Endothelial cell of umbilical vein (primary cell): ENCODE data around the gene SPATA3.

ENCODE experiments used
- CTCF ChIP-seq, 2 donors: IDR thresholded peaks; 1 replicate in 1 of 2; 2 replicates in 1 of 2; pipeline ENCODE4 v1.5.1; 2011; ENCODE audit warnings: low read length in 2 of 2, mild to moderate bottlenecking in 2 of 2, moderate library complexity in 2 of 2, control low read depth in 1 of 2, inconsistent platforms in 1 of 2, low read depth in 1 of 2; ENCODE audit not compliant: insufficient read depth in 1 of 2; ENCODE audit errors: extremely low read depth in 1 of 2
- GATA2 ChIP-seq: IDR thresholded peaks from 2 replicates; pipeline ENCODE4 v1.7.0; 2011; ENCODE audit warnings: low read depth, mild to moderate bottlenecking, moderate library complexity, mixed read lengths, low read length; ENCODE audit not compliant: insufficient read length, insufficient read depth
- POLR2A ChIP-seq: IDR thresholded peaks from 2 replicates; pipeline ENCODE4 v1.6.1; 2012; ENCODE audit warnings: low read depth, mild to moderate bottlenecking, control low read depth, low read length
- POLR2AphosphoS5 ChIP-seq: IDR thresholded peaks from 2 replicates; pipeline ENCODE4 v1.6.1; 2012; ENCODE audit warnings: low read depth, mild to moderate bottlenecking, control low read depth, low read length, moderate library complexity; ENCODE audit not compliant: insufficient read depth

- TF ChIP-seq GATA2 (no peak), CTCF (IDR thresholded peaks at IDR 0.05; ENCODE audit: extremely low read depth in 1 of 2, insufficient read depth in 1 of 2, low read depth in 1 of 2, low read length in 2 of 2) (no peak), POLR2AphosphoS5 (no peak), POLR2A (no peak)
Observed at GRCh38 chr2:230969659-230970015, 26.3 kb upstream of the SPATA3 start.
